T47D (cell line): Measurements from ENCODE around the gene DAPK1.

Experiments
- DNase-seq, 2 experiments: peaks; one replicate each; pipeline versions ENCODE4 v3.0.0 to v3.0.0-alpha.2; 2011 to 2012; ENCODE audit warnings: low read depth in 1 of 2, low spot score in 1 of 2
- JUND ChIP-seq: IDR thresholded peaks from 2 replicates; pipeline ENCODE4 v1.6.1; 2012; ENCODE audit warnings: low read depth
- in situ Hi-C: cut with HindIII; loops from 2 replicates; pipeline ENCODE4 v1.10.0; 2016; ENCODE audit warnings: low sequenced_read_pairs, low pct_unique_long_range_greater_than_20kb

The DAPK1 gene

GRCh38 chr9:87712801-87713277 is 215.2 kb downstream of the DAPK1 start:
- in situ Hi-C loops, result no loop called here
- no peak for TF ChIP-seq JUND
- no peak for DNase-seq

- TF ChIP-seq JUND, result no peak
- in situ Hi-C loops, result no loop called here
- no peak for DNase-seq
Measured at GRCh38 chr9:87713278-87713987, 215.8 kb downstream of the DAPK1 start.

DNA sequence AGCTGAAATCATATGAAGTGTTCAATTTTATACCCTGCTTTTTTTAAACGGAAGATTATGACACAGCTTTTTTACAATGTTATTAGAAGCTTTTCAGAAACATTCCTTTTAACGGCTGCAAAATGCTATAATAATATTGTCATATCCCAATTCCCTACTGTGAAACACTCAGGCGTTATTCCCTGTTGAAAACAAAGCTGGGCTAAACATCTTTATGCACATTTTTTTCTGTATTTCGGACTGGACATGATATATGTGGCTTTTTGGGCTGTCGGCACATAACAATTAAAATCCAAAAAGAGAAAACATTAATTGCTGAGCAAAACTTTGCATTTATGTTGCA is 216.3 kb downstream of the DAPK1 start:
- no peak for TF ChIP-seq JUND
- no peak for DNase-seq
- in situ Hi-C loops, result no loop called here

DNA sequence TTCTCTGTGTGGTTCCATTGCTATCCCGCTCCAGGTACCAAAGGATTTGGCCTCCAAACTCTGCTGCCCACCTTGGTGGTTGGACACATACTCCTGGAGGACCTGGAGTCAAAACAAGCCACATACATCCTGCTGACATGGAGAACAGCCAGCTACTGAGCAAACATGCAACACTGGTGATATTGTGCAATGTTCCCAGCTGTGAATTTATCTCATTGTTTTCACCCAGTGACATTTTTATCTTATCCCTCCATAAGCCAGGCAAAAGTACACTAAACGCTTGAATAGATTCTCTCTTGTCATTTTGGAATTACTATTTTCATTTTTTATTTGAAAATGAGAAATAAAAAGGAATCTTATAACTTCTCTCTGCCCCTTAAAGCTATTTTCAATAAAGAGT is 217.2 kb downstream of the DAPK1 start:
- in situ Hi-C loops, result no loop called here
- peak in 1 of 2 experiments; percentile 19 for DNase-seq
- TF ChIP-seq JUND, result no peak

GRCh38 chr9:87716141-87716540 is 218.5 kb downstream of the DAPK1 start:
- in situ Hi-C loops, result no loop called here
- no peak for TF ChIP-seq JUND
- DNase-seq, result peak in 1 of 2 experiments; percentile 39

- in situ Hi-C loops, result no loop called here
- TF ChIP-seq JUND, result no peak
- no peak for DNase-seq
Measured at GRCh38 chr9:87717456-87717855, 219.8 kb downstream of the DAPK1 start.

DNA sequence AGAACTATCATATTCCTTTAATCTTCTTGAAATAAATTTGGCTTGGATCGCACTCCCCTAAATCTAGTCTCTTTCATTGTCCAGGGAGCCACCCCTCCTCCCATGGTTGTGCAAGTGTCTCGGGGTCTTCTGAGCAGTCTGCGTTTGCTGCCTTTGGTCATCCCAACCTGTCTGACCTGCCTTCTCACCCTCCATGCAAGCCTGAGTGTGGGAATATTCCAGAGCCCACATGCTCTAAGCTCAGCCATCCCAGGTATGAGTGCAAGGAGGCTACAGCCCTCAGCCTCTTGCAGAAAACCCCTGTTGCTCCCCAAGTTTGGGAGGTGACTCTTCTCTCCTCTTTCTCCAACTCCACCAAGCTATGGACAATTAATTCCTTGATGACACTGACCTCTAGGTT is 220.6 kb downstream of the DAPK1 start:
- in situ Hi-C loops, result no loop called here
- no peak for TF ChIP-seq JUND
- no peak for DNase-seq

DNA sequence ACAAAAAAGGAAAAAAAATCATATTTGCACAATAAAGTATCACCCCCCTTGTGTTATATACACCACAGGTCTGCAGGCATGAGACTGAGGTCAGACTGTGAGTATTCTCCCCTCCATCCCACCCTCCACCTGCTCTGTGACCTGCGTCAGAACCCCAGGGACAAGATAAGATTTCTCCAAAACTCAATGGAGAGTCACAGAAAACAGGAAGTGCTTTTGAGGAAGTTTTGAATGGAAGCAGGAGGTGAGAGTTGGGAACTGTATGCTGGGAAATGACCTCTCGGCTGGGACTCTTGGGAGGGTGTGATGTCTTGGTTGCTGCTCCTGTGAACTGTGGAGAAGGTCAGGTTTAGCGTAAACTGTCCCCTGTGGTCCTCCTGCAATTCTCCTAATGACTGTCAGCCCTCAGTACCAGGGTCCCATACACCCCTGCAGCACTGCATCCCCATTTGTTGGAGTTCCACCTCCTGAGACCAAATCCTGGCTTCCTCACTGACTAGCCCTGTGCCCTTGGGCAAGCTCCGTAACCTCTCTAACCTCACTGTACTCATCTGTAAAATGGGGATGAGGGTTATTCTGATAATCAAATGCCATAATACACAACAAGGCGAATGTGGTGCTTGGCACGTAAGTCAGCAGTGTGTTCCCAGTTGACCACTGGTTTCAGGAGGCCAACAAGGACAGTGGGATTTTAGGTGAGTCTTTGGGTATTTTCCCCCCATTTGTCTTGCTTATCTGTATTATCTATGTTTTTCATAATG is 221.4 kb downstream of the DAPK1 start:
- TF ChIP-seq JUND, result no peak
- DNase-seq, result no peak
- in situ Hi-C loops, result no loop called here

DNA sequence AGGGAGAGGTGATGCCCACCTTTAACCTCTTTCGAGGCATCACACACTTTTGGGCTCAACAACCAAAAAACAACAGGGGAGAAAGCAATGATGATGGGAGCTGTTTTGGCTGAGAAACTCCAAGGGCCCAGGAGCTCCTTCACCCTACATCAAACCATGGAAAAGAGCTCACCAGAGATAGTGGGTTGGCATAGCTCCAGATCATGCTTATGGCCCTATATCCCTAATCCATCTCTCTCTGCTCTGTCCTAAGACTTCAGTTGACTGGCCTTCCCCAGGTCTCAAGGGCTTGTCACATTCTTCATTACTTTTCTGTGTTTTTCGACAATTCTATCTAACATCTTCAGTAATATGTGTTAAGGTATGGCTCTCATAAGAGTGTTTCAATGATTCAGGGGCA is 222.5 kb downstream of the DAPK1 start:
- no peak for DNase-seq
- in situ Hi-C loops, result no loop called here
- TF ChIP-seq JUND, result no peak

DNA sequence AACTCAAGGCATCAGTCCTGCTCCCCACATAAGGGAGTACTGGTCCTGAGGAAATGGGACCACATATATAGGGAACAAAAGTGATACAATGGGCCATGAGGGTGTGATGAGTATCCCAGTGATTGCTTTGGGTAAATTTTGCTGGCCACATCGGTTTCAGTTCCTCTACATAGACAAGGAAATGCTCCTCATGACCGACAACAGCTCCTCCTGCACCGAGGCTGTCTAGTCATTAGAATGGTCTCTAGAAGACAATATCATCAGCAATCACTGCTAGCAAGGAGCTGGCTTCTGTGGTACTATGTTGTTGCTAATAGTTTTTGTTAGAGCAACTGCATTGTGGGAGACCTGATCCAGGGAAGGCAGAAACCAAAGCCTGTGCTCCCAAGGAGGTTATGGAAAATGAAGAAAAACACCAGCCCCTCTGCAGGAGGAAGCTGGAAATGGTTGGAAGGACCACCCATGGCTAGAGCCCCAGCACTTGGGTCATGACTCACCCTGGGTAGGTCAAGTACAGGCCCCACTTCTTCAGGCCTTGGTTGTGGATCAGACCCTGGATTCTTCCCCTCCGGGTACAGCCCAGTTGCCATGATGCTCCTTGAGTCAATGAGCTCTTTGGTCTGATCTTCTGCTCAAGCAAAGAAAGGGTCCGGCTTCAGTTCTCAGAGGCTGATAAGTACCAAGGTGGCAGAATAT is 224.9 kb downstream of the DAPK1 start:
- DNase-seq, result no peak
- no peak for TF ChIP-seq JUND
- in situ Hi-C loops, result no loop called here

DNA sequence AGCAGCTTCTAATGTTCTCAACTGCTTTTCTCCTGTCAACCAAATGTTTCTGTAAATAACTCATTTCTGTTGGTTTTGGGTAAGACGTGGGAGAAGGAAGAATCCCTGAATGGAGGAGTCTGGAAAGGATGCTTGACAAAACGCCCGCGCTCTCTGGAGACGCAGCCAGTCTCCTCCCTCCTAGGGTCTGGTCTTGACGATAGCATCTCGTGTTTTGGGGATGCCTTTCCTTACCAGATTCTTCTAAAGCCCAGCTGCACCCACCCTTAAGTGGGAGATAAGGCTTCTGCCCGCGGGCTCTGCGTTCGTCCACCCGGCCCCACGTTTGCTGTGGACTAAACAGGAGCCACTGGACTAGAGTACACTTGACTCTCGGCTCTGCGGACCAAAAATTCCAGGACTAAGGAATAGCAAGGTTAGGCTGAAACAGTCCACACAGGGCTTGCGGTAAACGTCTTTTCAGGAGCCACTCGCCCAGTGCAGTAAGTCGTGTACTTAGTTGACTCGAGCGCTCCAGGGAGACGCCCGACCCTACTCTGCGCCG is 227.8 kb downstream of the DAPK1 start:
- in situ Hi-C loops, result no loop called here
- TF ChIP-seq JUND, result no peak
- no peak for DNase-seq

- no peak for TF ChIP-seq JUND
- DNase-seq, result peak; percentile 61 to 72
- in situ Hi-C loops, result no loop called here
Measured at GRCh38 chr9:87725900-87726709, 228.4 kb downstream of the DAPK1 start, which contains the start of gene CTSL. TSS of gene CTSL (plus strand) at chr9:87726119. CDS start at chr9:87727604, 1,485 bp downstream.
